GM12801 (cell line): Measurements from ENCODE around the gene DNAJB12.

Experiments
- CTCF ChIP-seq: IDR thresholded peaks from one replicate; pipeline ENCODE4 v1.5.1; 2011; ENCODE audit warnings: control low read depth; ENCODE audit not compliant: insufficient read length; ENCODE audit errors: extremely low read depth

Gene DNAJB12

GRCh38 chr10:72351479-72351878 is 3.2 kb downstream of the DNAJB12 start:
- no peak for TF ChIP-seq CTCF

GRCh38 chr10:72349438-72349837 is 5.3 kb downstream of the DNAJB12 start:
- no peak for TF ChIP-seq CTCF

GRCh38 chr10:72348282-72348681 is 6.4 kb downstream of the DNAJB12 start:
- no peak for TF ChIP-seq CTCF

GRCh38 chr10:72344932-72345331 is 9.8 kb downstream of the DNAJB12 start:
- no peak for TF ChIP-seq CTCF

GRCh38 chr10:72342911-72343310 is 11.8 kb downstream of the DNAJB12 start:
- no peak for TF ChIP-seq CTCF

GRCh38 chr10:72340510-72341261 is 14.0 kb downstream of the DNAJB12 start:
- peak; percentile 78 for TF ChIP-seq CTCF

- TF ChIP-seq CTCF = no peak
Measured at GRCh38 chr10:72338180-72338579, 16.5 kb downstream of the DNAJB12 start.

- no peak for TF ChIP-seq CTCF
Measured at GRCh38 chr10:72337722-72338121, 17.0 kb downstream of the DNAJB12 start.
